Central memory CD8-positive, alpha-beta T cell (primary cell): ENCODE data around the gene UST.
"Not testable (repeated sequence)": the region's sequence is repeated elsewhere in the genome, so short reads cannot be mapped to it uniquely, and the experiment has no call there.

Experiments used
- ATAC-seq: fragments of 150-1000 bp; cut with Tn5 transposase; replicated peaks from 2 replicates; pipeline ENCODE4 v1.10.0; 2022; ENCODE audit warnings: mild to moderate bottlenecking, moderate FRiP score, moderate number of reproducible peaks; ENCODE audit not compliant: poor library complexity, severe bottlenecking; ENCODE audit errors: extremely low read depth
- DNase-seq, 2 donors: peaks; one replicate each; pipeline ENCODE4 v3.0.0; 2021; ENCODE audit warnings: low spot score in 2 of 2
- H3K27ac Mint-ChIP-seq: one replicate; pipeline ENCODE4 v1.8.0; 2022; ENCODE audit warnings: low read depth, mild to moderate bottlenecking, moderate library complexity, mixed read lengths
- H3K27me3 Mint-ChIP-seq: one replicate; pipeline ENCODE4 v1.8.0; 2022; ENCODE audit warnings: mixed read lengths
- H3K36me3 Mint-ChIP-seq: one replicate; pipeline ENCODE4 v1.8.0; 2022; ENCODE audit warnings: mild to moderate bottlenecking, moderate library complexity, mixed read lengths; ENCODE audit not compliant: insufficient read depth
- H3K4me1 Mint-ChIP-seq: one replicate; pipeline ENCODE4 v1.8.0; 2022; ENCODE audit warnings: mixed read lengths
- H3K4me3 Mint-ChIP-seq: one replicate; pipeline ENCODE4 v1.8.0; 2022; ENCODE audit warnings: mild to moderate bottlenecking, moderate library complexity, mixed read lengths
- H3K9me3 Mint-ChIP-seq: one replicate; pipeline ENCODE4 v1.8.0; 2022; ENCODE audit warnings: mixed read lengths

The UST gene

DNA sequence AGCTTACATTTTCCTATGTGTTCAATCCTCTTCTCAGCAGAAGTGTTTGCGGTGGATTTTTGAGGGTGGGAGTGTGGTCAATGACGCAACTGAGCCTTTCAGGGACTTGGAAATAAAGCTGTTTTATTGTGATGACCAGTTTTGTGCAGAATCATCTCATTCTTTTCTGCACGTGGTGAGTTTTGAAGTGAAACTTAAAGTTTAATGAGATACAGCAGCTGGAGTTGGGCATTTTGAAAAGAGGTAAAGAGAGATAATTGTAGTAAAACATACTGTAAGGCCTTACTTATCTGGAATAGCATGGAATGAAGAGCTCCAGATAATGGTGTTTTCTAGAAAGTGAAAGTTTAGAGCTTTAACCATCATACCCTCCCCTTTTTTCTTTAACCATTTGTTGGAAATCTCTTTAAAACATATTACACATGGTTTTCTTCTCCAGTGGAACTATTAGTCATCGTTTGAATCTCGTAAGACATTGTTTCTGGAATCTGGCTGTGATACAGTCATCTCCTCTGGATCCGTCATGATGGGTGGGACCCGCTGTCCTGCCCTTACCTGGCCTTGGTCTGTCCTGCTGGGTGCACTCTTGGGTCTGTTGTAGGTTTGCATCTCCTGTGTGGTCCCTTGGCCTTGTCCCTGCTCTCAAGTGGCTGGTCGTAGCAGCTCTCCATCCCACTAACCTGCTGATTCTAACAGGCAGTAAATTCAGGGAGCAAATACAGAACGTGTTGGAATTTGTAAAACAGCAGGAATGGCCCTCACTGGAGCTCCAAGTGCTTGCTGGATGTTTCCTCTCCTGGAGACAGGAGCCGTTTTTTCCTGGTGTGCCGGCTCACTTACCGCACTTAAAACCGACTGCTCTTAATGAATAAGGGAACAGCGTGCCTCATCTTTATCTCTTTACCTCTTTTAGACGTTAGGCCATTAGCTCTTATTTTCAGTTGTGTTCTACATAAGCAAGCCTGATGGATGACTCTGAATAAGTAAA lies 29.8 kb downstream of the UST start:
- H3K27ac Mint-ChIP-seq = no peak overlapping the region
- H3K4me3 Mint-ChIP-seq = no peak overlapping the region
- H3K27me3 Mint-ChIP-seq = no peaks in the 10 kb centered on the region
- no peaks in the 10 kb centered on the region for H3K36me3 Mint-ChIP-seq
- H3K9me3 Mint-ChIP-seq = no peaks in the 10 kb centered on the region
- DNase-seq (no peak), ATAC-seq (no peak)
- H3K4me1 Mint-ChIP-seq = peaks cover 42% of the 10 kb centered on the region

DNA sequence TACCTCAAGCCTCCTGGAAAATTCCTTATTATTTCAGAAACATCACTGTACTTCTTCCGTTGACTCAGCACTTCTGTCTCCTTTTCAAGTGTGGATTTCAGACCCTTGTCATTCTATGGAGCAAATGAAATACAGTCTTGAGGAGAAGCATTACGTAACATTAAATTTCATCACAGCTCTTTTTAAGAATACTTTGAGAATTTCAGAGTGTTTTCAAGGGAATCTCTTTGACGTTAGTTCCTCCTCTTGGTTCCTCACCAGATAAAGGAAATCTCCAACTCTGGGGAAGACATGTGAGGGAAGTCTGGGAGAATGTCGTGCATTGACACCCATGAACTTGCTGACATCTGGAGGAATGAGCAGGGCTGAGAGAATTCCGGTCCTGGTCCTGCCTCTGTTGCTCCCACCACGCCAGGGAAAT lies 32.3 kb downstream of the UST start:
- Mint-ChIP-seq H3K9me3 (no peaks in the 10 kb centered on the region), H3K27me3 (no peaks in the 10 kb centered on the region), H3K27ac (peak overlapping the region; percentile 48), H3K4me3 (no peak overlapping the region), H3K36me3 (no peaks in the 10 kb centered on the region), H3K4me1 (peaks cover 42% of the 10 kb centered on the region)
- DNase-seq = no peak
- no peak for ATAC-seq

DNA sequence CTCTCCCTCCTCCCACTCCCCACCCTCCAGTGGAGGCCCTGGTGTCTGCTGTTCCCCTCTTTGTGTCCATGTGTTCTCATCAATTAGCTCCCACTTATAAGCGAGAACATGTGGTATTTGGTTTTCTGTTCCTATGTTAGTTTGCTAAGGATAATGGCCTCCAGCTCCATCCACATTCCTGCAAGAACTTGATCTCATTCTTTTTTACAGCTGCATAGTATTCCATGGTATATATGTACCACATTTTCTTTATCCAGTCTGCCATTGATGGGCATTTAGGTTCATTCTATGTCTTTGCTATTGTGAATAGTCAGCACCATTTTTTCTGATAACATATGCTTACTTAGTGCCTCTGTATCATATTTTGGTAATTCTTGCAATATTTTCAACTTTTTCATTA lies 33.6 kb downstream of the UST start:
- H3K27me3 Mint-ChIP-seq, H3K9me3 Mint-ChIP-seq, DNase-seq, H3K4me3 Mint-ChIP-seq, ATAC-seq, H3K36me3 Mint-ChIP-seq: not testable (repeated sequence)
- peaks cover 47% of the 10 kb centered on the region for H3K4me1 Mint-ChIP-seq
- H3K27ac Mint-ChIP-seq = peak overlapping the region; percentile 91

DNA sequence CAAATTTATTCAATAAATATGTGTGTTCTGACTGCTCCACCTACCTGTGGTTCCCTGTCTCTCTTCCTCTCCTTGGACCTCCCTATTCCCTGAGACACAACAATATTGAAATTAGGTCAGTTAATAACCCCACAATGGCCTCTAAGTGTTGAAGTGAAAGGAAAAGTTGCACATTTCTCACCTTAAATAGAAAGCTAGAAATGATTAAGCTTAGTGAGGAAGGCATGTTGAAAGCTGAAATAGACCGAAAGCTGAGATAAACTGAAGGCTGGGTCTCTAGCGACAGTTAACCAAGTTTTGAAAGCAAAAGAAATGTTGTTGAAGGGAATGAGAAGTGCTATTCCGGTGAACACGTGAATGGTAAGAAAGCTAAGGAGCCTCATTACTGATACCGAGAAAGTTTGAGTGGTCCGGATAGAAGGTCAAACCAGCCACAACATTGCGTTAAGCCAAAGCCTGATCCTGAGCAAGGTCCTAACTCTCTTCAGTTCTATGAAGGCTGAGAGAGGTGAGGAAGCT lies 34.1 kb downstream of the UST start:
- Mint-ChIP-seq H3K27ac (peak overlapping the region; percentile 91), H3K4me3 (peak overlapping the region; percentile 75), H3K36me3 (no peaks in the 10 kb centered on the region), H3K9me3 (no peaks in the 10 kb centered on the region), H3K27me3 (no peaks in the 10 kb centered on the region), H3K4me1 (peaks cover 47% of the 10 kb centered on the region)
- DNase-seq (no peak), ATAC-seq (peak; percentile 74)

DNA sequence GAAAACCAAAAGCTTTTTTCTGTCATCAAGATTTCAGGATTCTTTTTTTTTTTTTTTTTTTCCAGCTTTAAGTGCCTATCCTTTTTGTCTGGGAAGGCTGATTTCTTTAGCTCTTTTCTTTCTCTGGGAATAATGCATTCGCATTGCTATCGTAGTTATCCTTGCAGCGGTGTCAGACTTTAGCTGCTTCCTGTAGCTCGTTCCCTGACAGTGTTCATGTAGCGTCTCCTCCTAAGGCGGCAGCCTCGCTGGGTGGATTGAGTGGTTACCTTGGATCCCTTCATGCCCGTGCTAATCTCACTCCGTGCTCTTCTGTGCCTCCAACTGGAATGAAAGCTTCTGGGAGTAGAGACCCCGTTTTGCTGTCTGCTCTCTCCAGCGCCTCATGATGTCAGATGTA lies 43.1 kb downstream of the UST start:
- Mint-ChIP-seq H3K4me1 (peaks cover 29% of the 10 kb centered on the region), H3K27ac (no peak overlapping the region), H3K36me3 (no peaks in the 10 kb centered on the region), H3K27me3 (no peaks in the 10 kb centered on the region), H3K9me3 (no peaks in the 10 kb centered on the region), H3K4me3 (no peak overlapping the region)
- no peak for ATAC-seq
- no peak for DNase-seq

DNA sequence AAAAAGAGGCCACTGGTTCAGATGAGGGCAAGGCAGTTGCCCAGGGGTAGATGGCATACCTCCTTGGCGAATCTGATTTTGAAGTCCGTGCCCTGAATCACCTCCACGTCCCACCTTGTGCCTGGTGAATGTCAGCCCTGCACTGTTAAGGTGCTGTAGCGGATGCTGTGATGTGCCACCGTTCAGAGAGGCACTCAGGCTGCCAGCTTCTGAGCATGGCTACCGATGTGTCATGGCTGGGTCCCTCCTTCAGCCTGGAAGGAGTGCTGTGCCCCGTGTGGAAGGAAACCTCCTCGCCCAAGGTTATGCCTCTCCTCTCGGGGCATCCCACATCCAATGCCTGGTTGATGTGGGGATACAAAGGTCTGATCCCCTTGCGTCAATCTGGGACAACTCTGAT lies 43.6 kb downstream of the UST start:
- Mint-ChIP-seq H3K27me3 (no peaks in the 10 kb centered on the region), H3K4me1 (peaks cover 29% of the 10 kb centered on the region), H3K9me3 (no peaks in the 10 kb centered on the region), H3K27ac (no peak overlapping the region), H3K36me3 (no peaks in the 10 kb centered on the region), H3K4me3 (no peak overlapping the region)
- DNase-seq (no peak), ATAC-seq (no peak)

DNA sequence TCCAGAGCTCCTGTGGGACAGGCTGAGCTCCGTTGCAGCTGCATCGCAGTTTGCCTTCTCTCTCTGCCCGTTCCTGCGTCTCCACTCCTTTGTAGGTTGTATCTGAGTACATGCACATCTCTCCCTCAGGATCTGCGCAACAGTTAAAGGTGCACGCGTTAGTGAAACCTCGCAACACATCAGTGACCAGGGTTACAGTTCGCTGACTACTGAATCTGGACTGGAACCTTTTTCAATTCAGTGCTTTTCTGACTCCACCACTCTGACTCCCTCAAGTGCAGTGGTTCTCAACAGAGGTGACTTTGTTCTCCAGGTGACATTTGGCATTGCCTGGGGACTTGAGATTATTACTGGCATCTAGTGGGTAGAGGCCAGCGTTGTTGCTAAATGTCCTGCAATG lies 44.0 kb downstream of the UST start:
- DNase-seq (no peak), ATAC-seq (no peak)
- H3K27me3 Mint-ChIP-seq = no peaks in the 10 kb centered on the region
- H3K4me3 Mint-ChIP-seq = no peak overlapping the region
- peaks cover 29% of the 10 kb centered on the region for H3K4me1 Mint-ChIP-seq
- H3K27ac Mint-ChIP-seq = no peak overlapping the region
- H3K9me3 Mint-ChIP-seq = no peaks in the 10 kb centered on the region
- no peaks in the 10 kb centered on the region for H3K36me3 Mint-ChIP-seq

DNA sequence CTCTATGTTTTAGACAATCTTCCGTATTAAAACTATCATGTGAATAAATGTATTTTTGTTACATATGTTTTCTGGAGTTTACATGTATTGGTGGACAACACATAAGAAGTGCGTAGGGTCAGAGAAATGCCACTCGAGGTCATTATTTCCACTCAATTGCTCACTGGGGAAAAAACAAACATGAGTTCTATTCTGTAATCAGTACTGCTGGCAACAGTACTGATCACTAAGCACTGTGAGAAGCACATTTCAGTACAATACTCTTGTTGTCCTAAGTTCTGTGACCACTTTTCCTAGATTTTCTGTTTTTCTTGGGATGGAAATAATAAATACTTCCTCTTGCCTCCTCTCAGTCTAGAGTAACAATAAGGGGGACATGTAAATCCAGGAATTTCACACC lies 44.5 kb downstream of the UST start:
- Mint-ChIP-seq H3K27me3 (no peaks in the 10 kb centered on the region), H3K4me1 (peaks cover 29% of the 10 kb centered on the region), H3K9me3 (no peaks in the 10 kb centered on the region), H3K4me3 (no peak overlapping the region), H3K36me3 (no peaks in the 10 kb centered on the region), H3K27ac (no peak overlapping the region)
- ATAC-seq (no peak), DNase-seq (no peak)

DNA sequence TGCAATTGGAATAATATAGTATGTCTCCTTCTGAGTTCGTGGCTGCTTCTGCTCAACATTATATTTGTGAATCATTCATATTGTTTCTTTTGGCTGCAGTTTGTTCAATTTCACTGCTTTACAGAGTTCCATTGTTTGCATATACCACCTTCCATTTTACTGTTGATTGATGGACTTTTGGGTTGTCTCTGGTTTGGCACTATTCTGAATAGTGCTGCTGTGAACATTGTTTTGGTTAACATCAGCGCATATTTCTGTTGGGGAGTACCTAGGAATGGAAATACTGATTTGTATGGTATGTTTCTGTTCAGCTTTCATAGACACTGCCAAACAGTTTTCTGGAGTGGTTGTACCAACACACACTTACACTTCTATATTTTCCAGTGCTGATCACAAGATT lies 46.9 kb downstream of the UST start:
- H3K36me3 Mint-ChIP-seq = no peaks in the 10 kb centered on the region
- DNase-seq = no peak
- no peak for ATAC-seq
- H3K27me3 Mint-ChIP-seq = no peaks in the 10 kb centered on the region
- H3K4me3 Mint-ChIP-seq = no peak overlapping the region
- peaks cover 38% of the 10 kb centered on the region for H3K4me1 Mint-ChIP-seq
- H3K27ac Mint-ChIP-seq = no peak overlapping the region
- no peaks in the 10 kb centered on the region for H3K9me3 Mint-ChIP-seq

DNA sequence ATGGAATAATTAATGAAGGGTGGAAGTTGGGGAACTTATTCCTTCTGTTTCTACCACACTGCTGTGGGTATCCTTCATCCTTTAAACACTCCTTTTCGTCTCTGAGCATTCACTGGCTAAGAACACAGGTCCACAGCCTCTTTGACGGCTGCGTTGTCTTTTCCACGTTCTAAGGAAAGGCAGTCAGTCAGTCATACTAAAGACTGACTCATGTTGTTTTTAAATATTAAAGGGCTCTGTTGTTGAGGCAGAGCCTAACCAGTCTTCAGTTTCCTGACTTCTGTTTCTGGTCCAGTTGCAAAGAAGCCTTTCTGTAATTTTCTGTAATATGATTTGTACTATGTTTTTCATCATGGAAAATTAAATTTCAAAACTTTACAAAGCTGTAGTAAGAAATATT lies 48.0 kb downstream of the UST start:
- no peak overlapping the region for H3K27ac Mint-ChIP-seq
- no peak overlapping the region for H3K4me3 Mint-ChIP-seq
- no peak for DNase-seq
- H3K9me3 Mint-ChIP-seq = no peaks in the 10 kb centered on the region
- H3K4me1 Mint-ChIP-seq = peaks cover 42% of the 10 kb centered on the region
- H3K36me3 Mint-ChIP-seq = no peaks in the 10 kb centered on the region
- H3K27me3 Mint-ChIP-seq = no peaks in the 10 kb centered on the region
- no peak for ATAC-seq

DNA sequence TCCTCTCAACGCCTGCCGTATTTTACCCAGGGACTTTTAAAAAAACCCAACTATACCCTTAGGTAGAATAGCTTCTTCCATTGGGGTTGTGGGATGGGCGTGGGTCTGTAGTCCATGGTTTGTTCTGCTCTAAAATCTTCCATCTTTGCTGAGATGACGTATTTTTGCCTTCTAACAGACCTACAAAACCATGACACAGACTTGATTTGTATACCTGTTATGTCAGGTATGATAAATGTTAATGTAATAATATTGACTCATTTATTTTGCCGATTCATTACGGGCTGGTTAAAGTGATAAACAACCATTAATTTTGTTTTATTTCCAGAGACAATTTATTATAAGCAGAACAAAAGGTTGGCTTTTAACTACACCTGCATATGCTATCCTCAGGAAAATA lies 48.7 kb downstream of the UST start:
- H3K27ac Mint-ChIP-seq = no peak overlapping the region
- no peak for DNase-seq
- H3K27me3 Mint-ChIP-seq = no peaks in the 10 kb centered on the region

DNA sequence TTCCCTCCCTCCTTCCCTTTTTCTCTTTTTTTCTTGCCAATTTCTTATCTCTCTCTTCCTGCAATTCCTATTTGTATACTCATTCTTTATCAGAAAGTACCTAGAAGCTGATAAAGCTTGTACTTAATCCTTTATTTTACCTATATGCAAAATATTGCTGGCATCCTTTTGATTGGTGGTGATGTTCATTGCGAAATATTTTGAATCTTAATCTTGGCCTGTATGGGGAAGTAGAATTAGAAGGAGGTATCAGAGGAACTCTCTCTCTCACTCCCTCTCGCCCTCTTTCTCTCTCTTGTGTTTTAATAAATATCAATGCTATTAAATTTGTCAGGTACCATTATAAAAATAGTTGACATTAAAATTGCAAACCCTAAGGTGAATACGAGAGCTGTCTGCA lies 52.8 kb downstream of the UST start:
- Mint-ChIP-seq H3K36me3 (no peaks in the 10 kb centered on the region), H3K4me3 (no peak overlapping the region), H3K4me1 (peaks cover 47% of the 10 kb centered on the region)

More for the DNA sequence above, 48.7 kb downstream of the UST start:
- Mint-ChIP-seq H3K36me3 (no peaks in the 10 kb centered on the region), H3K4me1 (peaks cover 44% of the 10 kb centered on the region), H3K4me3 (no peak overlapping the region), H3K9me3 (no peaks in the 10 kb centered on the region)
- no peak for ATAC-seq

DNA sequence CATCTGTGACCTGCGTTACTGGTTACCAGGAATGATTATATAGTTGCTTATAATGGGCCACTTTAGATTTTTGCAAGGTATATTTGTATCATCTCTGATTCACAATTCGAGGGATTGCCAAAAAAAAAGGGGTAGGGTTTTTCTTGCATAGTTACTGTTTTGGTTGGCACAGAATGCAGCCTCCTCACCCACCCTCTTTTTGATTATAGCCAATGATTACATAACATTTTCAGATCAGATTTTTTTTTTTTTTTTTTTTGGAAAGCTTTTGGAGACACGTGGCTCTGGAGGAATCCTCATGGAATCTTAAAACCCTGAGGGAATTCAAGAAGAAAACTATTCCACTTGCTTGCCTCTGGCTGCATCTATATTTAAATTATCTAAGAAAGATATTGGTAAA lies 53.7 kb downstream of the UST start:
- Mint-ChIP-seq H3K9me3 (no peaks in the 10 kb centered on the region), H3K4me3 (no peak overlapping the region), H3K36me3 (no peaks in the 10 kb centered on the region), H3K4me1 (peaks cover 47% of the 10 kb centered on the region), H3K27ac (no peak overlapping the region), H3K27me3 (no peaks in the 10 kb centered on the region)
- no peak for ATAC-seq
- no peak for DNase-seq

More for the DNA sequence above, 52.8 kb downstream of the UST start:
- DNase-seq = no peak
- Mint-ChIP-seq H3K27ac (no peak overlapping the region), H3K27me3 (no peaks in the 10 kb centered on the region), H3K9me3 (no peaks in the 10 kb centered on the region)
- no peak for ATAC-seq
